ENCODE measurements around the gene RAI1.

Gene RAI1

DNA sequence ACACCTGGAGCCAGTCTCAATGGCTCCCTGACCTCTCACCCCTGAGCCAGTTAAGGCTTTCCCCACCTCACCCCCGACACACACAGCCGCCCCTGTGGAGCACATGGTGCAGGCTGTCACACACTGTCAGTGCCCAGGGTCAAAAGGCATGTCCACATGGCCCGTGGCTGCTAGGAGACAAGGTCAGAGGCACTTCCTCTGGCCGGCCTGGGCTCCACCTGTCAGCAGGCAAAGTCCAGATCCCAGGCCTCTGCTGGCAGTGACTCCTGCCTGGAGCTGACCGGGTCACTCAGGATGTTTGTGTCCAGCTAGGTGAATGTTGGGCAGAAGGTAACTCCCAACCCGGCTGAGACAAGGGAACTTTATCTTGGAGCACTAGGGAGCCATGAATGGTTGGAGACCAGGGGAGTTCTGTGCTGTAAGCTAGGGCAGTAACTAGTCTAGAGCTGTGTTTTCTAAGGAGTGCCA lies 149.5 kb downstream of the RAI1 start:
- no peak for DNase-seq (ENCODE audit: low spot score)

DNA sequence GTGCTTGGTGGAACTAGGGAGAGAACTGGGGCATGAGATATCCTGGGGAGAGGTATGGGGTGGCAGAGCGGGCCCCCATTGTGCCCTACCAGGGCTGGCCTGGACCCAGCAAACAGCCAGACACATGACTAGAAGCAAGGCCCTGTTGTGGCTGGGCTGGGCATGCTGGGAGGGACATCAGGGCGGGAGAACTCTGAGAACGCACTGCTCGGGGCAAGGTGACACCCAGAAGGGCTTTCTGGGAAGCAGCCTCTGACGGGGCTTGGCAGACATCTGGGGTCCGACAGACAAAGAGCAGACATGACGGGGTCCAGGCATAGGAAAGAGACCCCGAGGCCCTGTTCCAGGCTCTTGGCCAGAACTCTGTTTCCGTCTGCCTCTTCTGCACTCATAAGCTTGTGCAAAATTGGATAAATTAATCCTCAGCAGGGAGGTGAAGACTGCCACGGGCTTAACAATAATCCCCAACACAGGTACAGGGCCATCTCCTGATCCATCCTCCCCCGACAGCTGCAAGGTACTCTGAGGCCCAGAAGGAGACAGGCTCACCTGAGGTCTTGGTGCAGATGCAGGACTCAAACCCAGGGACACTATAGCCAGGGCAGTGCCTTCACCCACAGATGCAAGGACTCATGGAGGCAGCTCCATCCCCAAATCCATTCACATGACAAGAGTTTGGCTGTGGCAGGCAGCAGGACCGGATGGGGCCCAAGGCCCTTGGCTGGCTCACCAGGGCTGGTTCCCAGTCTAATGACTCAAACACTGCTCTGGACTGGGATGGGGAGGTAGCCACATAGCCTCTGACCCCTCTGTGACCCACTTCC lies 150.2 kb downstream of the RAI1 start:
- no peak for DNase-seq (ENCODE audit: low spot score)

DNA sequence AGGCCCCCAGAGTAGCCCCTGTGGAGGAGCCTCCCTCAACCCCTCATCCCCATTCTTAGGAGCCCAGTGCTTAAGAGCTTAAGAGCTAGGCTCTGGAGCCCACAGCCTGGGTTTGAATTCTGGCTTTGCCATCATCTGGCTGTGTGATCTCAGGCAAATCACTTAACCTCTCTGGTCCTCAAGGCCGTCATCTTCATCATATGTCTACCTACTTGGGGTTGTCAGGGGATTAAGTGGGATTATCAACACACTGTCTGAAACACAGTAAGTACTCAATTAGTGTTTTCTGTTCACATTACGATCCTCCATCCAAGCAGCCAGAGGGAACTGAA lies 150.7 kb downstream of the RAI1 start:
- no peak for DNase-seq (ENCODE audit: low spot score)

DNA sequence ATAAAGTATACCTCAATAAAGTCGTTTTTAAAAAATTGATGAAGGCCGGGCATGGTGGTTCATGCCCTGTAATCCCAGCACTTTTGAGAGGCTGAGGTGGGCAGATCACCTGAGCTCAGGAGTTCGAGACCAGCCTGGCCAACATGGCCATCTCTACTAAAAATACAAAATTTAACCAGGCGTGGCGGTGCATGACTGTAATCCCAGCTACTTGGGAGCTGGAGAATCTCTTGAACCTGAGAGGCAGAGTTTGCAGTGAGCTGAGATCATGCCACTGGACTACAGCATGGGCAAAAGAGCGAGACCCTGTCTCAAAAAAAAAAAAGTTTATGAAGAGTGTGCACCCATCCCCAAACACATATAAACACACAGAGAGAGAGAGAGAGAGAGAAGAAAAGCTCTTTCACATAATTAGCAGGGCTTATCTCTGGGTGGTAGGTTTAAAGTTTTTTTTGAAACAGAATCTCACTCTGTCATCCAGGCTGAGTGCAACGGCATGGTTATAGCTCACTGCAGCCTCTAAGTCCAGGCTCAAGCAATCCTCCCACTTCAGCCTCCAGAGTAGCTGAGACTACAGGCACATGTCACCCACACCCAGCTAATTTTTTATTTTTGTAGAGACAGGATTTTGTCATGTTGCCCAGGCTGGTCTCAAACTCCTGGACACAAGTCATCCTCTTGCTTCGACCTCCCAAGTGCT lies 152.6 kb downstream of the RAI1 start:
- no peak for DNase-seq (ENCODE audit: low spot score)

- DNase-seq (ENCODE audit: low spot score): no peak
These were observed 153.7 kb downstream of the RAI1 start for GRCh38 chr17:17834974-17835373.

- no peak for DNase-seq (ENCODE audit: low spot score)
These were observed 154.4 kb downstream of the RAI1 start for GRCh38 chr17:17835415-17836249.

DNA sequence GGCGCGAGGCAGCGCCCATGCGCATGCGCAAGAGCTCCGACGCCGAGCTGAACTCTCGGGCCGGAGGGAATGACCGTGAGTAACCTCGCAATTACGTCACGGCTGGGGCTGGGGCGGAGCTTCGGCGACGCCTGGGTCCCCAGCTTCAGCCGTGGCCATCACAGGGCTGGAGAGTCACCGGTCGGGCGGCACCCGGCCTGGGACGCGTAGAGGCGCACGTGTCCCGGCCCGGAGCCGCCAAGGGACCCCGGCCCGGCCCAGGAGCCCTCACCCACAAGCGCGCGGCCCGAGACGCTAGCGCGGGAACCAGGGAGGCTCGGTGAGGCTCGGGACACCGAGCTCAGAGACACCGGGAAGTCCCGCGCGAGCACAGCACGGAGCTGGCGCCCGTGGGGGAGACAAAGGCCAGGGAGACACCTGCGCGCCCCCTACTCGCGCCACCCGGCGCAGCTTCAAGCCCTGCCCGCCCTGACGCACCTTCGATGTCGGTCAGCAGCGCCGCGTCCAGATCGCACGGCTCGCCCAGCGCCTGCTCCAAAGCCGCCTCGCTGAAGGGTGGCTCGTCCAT lies 155.1 kb downstream of the RAI1 start:
- peak; percentile 99 for DNase-seq (ENCODE audit: low spot score)

- DNase-seq (ENCODE audit: low spot score): peak; percentile 73
These were observed 155.6 kb downstream of the RAI1 start, which contains the start of gene SREBF1 for GRCh38 chr17:17836818-17837379. Gene SREBF1, minus strand, starts transcription at chr17:17836986. Its CDS starts 169 bp downstream, at chr17:17836817.

DNA sequence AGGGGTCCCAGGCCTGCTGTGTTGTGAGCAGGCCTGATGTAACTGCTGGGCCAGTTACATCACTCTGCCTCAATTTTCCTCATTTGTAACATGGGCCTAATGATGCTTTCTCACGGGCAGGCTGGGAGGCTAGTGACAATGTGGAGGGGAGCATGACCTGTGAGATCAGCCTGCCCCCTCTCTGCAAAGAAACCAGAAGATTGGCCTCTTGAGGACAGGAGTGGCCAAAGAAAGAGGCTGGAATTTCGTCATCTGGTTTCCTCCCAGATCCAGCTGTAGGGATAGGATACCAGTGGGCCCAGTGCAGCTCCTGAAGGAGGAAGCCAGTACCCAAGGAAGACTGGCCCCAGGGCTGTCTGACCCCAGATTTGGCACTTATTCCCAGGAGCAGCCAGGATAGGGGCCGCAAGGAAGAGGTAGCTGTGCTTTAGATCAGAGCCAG lies 156.1 kb downstream of the RAI1 start:
- peak; percentile 39 for DNase-seq (ENCODE audit: low spot score)

DNA sequence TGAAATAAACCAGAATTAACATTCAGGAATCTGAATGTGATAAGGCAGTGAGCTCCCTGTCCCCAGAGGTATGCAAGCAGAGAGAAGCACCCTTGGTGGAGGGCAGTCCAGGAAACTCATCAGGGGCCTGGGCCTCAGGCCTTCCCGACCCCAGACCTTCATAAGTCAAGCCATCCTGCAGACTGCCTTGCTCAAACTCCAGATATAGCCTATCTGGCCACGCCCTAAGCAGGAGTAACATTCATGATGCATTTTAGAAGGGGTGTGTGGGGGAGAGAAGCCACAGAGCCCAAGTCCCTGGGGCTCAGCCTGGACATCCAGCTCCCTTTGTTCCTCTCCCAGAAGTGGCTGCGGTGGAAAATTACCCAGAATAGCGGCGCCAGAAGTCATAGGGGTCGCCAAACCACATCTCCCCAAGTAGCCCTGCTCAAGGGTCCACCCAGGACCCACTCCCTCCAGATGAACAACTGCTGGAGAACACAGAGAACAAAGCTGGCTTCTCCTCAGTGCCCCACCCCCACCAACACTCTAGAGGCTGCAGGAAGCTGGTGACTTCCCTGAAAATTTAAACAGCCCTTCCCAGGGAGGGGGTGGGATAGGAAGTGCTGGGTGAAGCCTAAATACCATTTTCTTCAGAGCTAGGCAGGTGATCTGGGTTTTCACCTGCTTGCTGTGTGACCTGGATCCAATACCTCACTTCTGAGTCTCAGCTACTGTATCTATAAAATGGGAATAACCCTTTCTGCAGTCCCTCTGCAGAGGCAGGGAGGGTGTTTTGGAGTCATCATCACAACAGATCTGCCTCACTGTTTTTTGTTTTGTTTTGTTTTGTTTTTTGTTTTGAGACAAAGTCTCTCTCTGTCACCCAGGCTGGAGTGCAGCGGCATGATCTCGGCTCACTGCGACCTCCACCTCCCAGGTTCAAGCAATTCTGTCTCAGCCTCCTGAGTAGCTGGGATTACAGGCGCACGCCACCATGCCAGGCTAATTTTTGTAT lies 157.0 kb downstream of the RAI1 start:
- DNase-seq (ENCODE audit: low spot score): peak; percentile 57

DNA sequence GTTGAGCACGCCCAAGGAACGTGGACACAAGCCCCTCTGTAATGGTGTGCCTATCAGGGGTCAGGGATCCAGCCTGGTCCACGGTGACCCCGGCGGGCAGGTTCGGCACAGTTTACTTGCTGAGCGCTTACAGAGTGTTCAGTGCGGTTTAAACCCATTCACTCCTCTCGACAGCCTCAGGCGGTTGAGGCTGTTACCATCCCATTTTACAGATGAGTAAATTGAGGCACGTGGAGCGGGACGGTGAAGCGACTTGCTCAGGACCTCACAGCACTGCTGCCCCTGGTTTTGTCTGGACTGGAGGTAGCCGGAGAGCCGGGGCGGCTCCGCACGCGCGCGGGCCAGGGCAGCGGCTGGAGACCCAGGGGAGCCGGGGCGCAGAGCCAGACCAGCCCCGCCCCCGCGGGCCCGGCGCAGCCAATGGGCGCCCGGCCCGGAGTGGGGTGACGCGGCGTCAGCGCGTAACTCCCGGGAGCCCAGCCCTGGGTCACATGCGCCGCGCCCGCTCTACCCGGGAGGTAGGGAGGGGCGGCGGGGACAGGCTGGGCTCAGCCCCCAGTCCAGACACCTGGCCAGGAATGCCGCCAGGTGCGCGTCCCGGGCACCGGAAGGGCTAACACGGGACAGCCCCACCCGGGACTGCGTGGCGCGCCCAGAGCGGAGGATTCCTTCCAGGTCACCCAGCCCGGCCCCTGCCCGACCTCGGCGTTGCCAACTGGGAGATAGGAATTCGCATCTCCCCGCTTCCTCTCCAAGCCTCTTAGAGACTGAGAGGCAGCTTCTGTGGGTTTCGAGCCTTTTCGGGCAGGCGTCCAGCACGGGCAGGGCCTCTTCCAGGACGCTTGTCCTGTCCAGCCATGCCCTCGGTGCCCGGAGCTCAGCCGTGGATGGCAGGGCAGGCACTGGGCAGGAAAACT lies 158.8 kb downstream of the RAI1 start:
- peak; percentile 90 for DNase-seq (ENCODE audit: low spot score)

DNA sequence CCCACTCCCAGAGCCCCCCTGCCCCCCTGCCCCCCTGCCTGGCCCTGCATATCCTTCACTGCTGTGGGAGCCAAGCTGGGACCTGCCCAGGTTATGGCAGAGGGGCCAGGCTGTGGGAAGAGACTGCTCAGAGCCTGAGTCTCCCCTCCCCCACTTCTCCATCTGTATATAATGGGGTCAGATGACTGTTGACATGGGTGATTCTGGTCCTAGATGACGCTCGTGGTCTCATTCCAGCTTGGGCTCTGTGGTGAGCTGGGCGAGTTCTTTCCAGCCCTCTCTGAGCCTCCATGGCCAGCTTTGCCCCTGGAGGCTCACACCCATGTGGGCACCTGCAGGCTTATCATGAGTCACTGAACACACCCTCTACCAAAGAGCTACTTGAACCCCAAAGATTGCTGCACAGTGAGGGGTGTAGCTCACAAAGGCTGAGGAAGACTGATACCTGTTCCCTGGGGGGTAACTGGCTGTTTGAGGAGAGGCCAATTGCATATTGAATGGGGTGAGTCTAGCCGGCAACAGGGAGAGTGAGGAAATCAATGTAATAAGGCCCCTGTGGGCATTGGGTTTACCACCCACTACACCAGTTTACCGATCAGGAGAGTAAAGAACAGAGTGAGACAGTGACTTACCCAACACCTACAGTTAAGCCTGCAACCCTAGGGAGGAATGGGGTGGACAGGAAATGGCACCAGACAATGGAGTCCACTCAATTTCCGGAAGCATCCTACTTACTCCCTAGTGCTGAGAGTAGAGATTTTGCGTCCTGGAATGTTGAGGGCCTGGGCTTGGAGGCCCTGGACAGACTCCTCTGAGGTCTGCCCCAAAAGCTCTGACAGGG lies 159.7 kb downstream of the RAI1 start:
- DNase-seq (ENCODE audit: low spot score): peak; percentile 69

DNA sequence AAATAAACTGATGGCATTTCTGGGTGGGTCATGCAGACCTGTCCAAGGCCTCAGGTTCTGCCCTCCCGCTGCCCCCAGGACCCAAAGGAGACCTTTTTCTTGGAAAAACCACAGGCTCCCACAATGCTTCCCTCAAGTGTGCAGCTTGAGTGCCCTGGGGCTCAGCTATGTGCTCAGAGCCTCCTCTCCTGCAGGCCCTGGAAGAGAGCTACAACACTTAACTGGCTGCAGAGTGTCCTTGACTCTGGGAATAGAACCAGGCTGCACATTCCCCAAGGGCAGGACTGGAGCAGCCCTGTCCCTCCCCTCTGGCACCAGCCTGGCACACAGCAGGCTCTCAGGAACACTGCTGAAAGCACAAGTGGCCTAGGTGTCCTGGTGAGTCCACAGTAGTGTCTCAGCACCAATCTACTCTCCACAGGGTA lies 160.4 kb downstream of the RAI1 start:
- no peak for DNase-seq (ENCODE audit: low spot score)

GRCh38 chr17:17842111-17842876 lies 161.0 kb downstream of the RAI1 start:
- DNase-seq (ENCODE audit: low spot score): no peak

GRCh38 chr17:17843096-17843495 lies 161.8 kb downstream of the RAI1 start:
- DNase-seq (ENCODE audit: low spot score): no peak

GRCh38 chr17:17844079-17844478 lies 162.8 kb downstream of the RAI1 start:
- DNase-seq (ENCODE audit: low spot score): no peak

DNA sequence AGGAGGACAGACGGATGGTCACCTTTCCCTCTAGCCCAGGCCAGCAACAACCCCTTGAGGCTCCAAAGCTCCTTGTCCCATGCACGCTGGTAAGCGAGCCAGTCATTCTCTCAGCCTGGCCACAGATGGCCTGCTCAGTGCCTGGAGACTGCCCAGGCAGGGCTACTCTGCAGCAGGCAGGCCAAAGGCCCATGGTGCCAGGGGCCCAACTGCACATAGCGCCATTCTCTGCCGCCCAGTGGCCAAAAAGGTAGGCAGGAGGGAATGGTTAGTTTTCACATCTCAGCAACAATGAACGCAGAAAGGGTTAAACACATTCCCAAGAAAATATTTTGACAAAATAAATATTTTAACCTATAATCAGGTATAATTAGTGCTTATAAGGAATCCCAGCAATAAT lies 163.2 kb downstream of the RAI1 start:
- DNase-seq (ENCODE audit: low spot score): no peak
